PC-9 (cell line): ENCODE data around the gene HNRNPM.

Experiments
- CTCF ChIP-seq: fragments of 200-600 bp; sonication (generic); conservative IDR thresholded peaks from 2 replicates; pipeline ENCODE4 v1.6.1; 2017; ENCODE audit warnings: mixed run types, antibody characterized with exemption, mild to moderate bottlenecking, moderate library complexity
- EZH2 ChIP-seq: fragments of 200-600 bp; sonication (generic); IDR thresholded peaks from 2 replicates; pipeline ENCODE4 v1.8.0; 2017; ENCODE audit warnings: antibody characterized with exemption, low read depth

GRCh38 chr19:8528500-8528899, 83.7 kb downstream of the HNRNPM start:
- TF ChIP-seq CTCF (no peak), EZH2 (no peak)
